Ectodermal cell (in vitro differentiated cells): ENCODE measurements around the gene FAM20A.
A peak's percentile ranks its signal among the peaks of the same experiment; 100 is the strongest.

ENCODE experiments used
- H3K27ac ChIP-seq: 2 replicates; pipeline ENCODE4 v1.7.0; 2013; ENCODE audit warnings: mild to moderate bottlenecking, low read depth, low read length; ENCODE audit not compliant: insufficient read depth, poor library complexity, severe bottlenecking
- H3K27me3 ChIP-seq: 2 replicates; pipeline ENCODE4 v1.7.0; 2013; ENCODE audit warnings: mild to moderate bottlenecking, low read length; ENCODE audit not compliant: insufficient read depth, control insufficient read depth, poor library complexity, severe bottlenecking
- H3K36me3 ChIP-seq: one replicate; pipeline ENCODE4 v1.7.0; 2013; ENCODE audit warnings: low read length; ENCODE audit not compliant: control insufficient read depth, insufficient read depth
- H3K4me1 ChIP-seq: one replicate; pipeline ENCODE4 v1.7.0; 2013; ENCODE audit warnings: low read length; ENCODE audit not compliant: control insufficient read depth, insufficient read depth
- H3K4me3 ChIP-seq: 2 replicates; pipeline ENCODE4 v1.7.0; 2013; ENCODE audit warnings: low read depth, low read length, control low read depth; ENCODE audit not compliant: insufficient read depth
- H3K9me3 ChIP-seq: 2 replicates; pipeline ENCODE4 v1.7.0; 2013; ENCODE audit warnings: mild to moderate bottlenecking, low read length, moderate library complexity; ENCODE audit not compliant: control insufficient read depth
- WGBS, 2 experiments: methylation state at CpG; one replicate each; pipeline ENCODE4 v1.1.7; 2013; ENCODE audit warnings: missing lambda C conversion rate in 2 of 2; 5-methylcytosine and 5-hydroxymethylcytosine counted together

Gene FAM20A

GRCh38 chr17:68610554-68610953 lies 9.4 kb upstream of the FAM20A start:
- H3K4me3 ChIP-seq: no peak overlapping the region
- H3K36me3 ChIP-seq: no peaks in the 10 kb centered on the region
- H3K27ac ChIP-seq: no peak overlapping the region
- 84 to 89% methylated on average over 1 of the region's 1 CpG for WGBS, 2 experiments
- no peaks in the 10 kb centered on the region for H3K27me3 ChIP-seq
- no peaks in the 10 kb centered on the region for H3K4me1 ChIP-seq
- no peaks in the 10 kb centered on the region for H3K9me3 ChIP-seq

GRCh38 chr17:68608515-68609130 lies 7.5 kb upstream of the FAM20A start:
- Histone ChIP-seq H3K27me3 (peaks cover 1% of the 10 kb centered on the region), H3K4me3 (no peak overlapping the region), H3K4me1 (no peaks in the 10 kb centered on the region), H3K36me3 (no peaks in the 10 kb centered on the region), H3K9me3 (no peaks in the 10 kb centered on the region), H3K27ac (no peak overlapping the region)
- WGBS, 2 experiments: 100% methylated on average over 1 of the region's 1 CpG; no CpG with 5 or more reads in 1 of the 2 experiments

GRCh38 chr17:68606451-68607307 lies 5.5 kb upstream of the FAM20A start:
- 92 to 96% methylated on average over 2 of the region's 2 CpGs for WGBS, 2 experiments
- Histone ChIP-seq H3K36me3 (no peaks in the 10 kb centered on the region), H3K27ac (no peak overlapping the region), H3K27me3 (peaks cover 21% of the 10 kb centered on the region), H3K9me3 (no peaks in the 10 kb centered on the region), H3K4me1 (no peaks in the 10 kb centered on the region), H3K4me3 (no peak overlapping the region)

GRCh38 chr17:68605914-68606313 lies 4.7 kb upstream of the FAM20A start:
- Histone ChIP-seq H3K9me3 (no peaks in the 10 kb centered on the region), H3K36me3 (no peaks in the 10 kb centered on the region), H3K27ac (no peak overlapping the region), H3K4me1 (no peaks in the 10 kb centered on the region), H3K4me3 (no peak overlapping the region), H3K27me3 (peaks cover 29% of the 10 kb centered on the region)
- WGBS, 2 experiments: 89 to 100% methylated on average over 1 of the region's 1 CpG

GRCh38 chr17:68603656-68604055 lies 2.5 kb upstream of the FAM20A start:
- H3K4me3 ChIP-seq: no peak overlapping the region
- H3K9me3 ChIP-seq: no peaks in the 10 kb centered on the region
- WGBS, 2 experiments: 70 to 94% methylated on average over 2 to 3 of the region's 3 CpGs
- H3K27ac ChIP-seq: no peak overlapping the region
- H3K36me3 ChIP-seq: no peaks in the 10 kb centered on the region
- H3K4me1 ChIP-seq: no peaks in the 10 kb centered on the region
- peaks cover 51% of the 10 kb centered on the region for H3K27me3 ChIP-seq

GRCh38 chr17:68603027-68603426 lies 1.9 kb upstream of the FAM20A start:
- 85 to 86% methylated on average over 6 of the region's 6 CpGs for WGBS, 2 experiments
- peaks cover 57% of the 10 kb centered on the region for H3K27me3 ChIP-seq
- H3K4me3 ChIP-seq: no peak overlapping the region
- H3K9me3 ChIP-seq: no peaks in the 10 kb centered on the region
- H3K4me1 ChIP-seq: no peaks in the 10 kb centered on the region
- H3K36me3 ChIP-seq: no peaks in the 10 kb centered on the region
- no peak overlapping the region for H3K27ac ChIP-seq

GRCh38 chr17:68602289-68602688 lies 1.1 kb upstream of the FAM20A start:
- WGBS, 2 experiments: 81% methylated on average over 5 of the region's 5 CpGs
- H3K4me3 ChIP-seq: no peak overlapping the region
- H3K4me1 ChIP-seq: no peaks in the 10 kb centered on the region
- H3K36me3 ChIP-seq: no peaks in the 10 kb centered on the region
- H3K27me3 ChIP-seq: peaks cover 59% of the 10 kb centered on the region
- H3K9me3 ChIP-seq: no peaks in the 10 kb centered on the region
- no peak overlapping the region for H3K27ac ChIP-seq

- no peak overlapping the region for H3K27ac ChIP-seq
Observed at GRCh38 chr17:68601565-68602288, 560 bp upstream of the FAM20A start.

DNA sequence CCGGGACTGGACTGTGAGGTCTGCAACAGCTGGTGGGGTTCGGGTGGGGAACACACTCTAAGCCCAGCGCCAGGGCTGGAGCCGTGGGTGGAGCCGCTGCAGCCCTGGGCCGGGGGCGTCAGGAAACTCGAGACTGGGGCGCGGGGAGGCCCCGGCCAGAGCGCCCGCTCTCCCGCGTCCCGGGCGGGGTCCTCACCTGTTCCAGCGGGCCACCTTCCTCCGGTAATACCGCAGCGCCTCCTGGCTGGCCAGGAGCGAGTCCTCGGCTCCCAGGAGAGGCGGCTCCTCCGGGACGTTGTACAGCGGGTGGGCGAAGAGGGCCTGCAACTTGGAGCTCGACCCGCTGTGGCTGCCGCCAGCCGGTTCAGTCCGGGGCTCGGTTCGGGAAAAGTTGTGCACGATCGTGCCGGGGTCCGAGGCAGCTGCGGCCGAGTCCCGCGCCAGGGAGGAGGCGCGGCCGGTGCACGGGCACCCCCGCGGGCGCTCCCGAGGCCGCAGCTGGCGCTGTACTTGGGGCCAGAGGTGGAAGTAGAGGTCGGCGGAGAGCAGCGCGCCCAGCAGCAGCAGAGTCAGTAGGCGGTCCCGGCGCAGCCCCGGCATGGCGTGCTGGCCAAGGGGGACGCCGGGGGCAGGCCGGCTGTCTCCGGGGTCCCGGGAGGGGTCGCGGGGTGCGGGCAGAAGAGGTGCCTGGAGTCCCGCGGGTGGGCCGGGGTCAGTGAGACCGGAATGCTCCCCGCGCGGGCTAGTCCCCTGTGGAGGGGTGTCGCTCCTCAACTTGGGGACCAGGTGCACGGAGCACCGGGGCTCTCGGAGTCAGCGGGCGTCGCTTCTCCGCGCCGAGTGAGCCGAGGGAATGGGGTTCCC lies 868 bp downstream of the FAM20A start:
- WGBS, 2 experiments: 1% methylated on average over 88 of the region's 88 CpGs
- H3K27me3 ChIP-seq: peaks cover 59% of the 10 kb centered on the region
- no peaks in the 10 kb centered on the region for H3K9me3 ChIP-seq
- H3K4me3 ChIP-seq: peak overlapping the region; percentile 54
- no peaks in the 10 kb centered on the region for H3K36me3 ChIP-seq
- H3K27ac ChIP-seq: no peak overlapping the region
- no peaks in the 10 kb centered on the region for H3K4me1 ChIP-seq

More at GRCh38 chr17:68601565-68602288, 560 bp upstream of the FAM20A start:
- peaks cover 59% of the 10 kb centered on the region for H3K27me3 ChIP-seq
- WGBS, 2 experiments: 73 to 94% methylated on average over 3 to 5 of the region's 6 CpGs
- no peaks in the 10 kb centered on the region for H3K9me3 ChIP-seq
- no peaks in the 10 kb centered on the region for H3K36me3 ChIP-seq
- no peaks in the 10 kb centered on the region for H3K4me1 ChIP-seq
- no peak overlapping the region for H3K4me3 ChIP-seq
